CD4-positive, alpha-beta T cell treated with Interleukin-15 for 4 hours (primary cell): ENCODE results near the gene CTAG1A.
"Not testable (repeated sequence)": the region's sequence is repeated elsewhere in the genome, so short reads cannot be mapped to it uniquely, and the experiment has no call there.

Experiments used
- DNase-seq: peaks from one replicate; pipeline ENCODE4 v3.0.0-alpha.2; 2020; ENCODE audit warnings: low spot score

CTAG1A gene

GRCh38 chrX:154584585-154585183 lies at the start of gene CTAG1A:
Gene CTAG1A, plus strand, starts transcription at chrX:154585133. Its CDS starts 74 bp downstream, at chrX:154585207.
- not testable (repeated sequence) for DNase-seq

GRCh38 chrX:154535892-154536291 lies 49.0 kb upstream of the CTAG1A start:
- DNase-seq = no peak

- no peak for DNase-seq
Measured at GRCh38 chrX:154539077-154539476, 45.9 kb upstream of the CTAG1A start.

- not testable (repeated sequence) for DNase-seq
Measured at GRCh38 chrX:154540365-154540764, 44.6 kb upstream of the CTAG1A start.

- no peak for DNase-seq
Measured at GRCh38 chrX:154540897-154541535, 43.9 kb upstream of the CTAG1A start.

- DNase-seq = no peak
Measured at GRCh38 chrX:154541589-154541895, 43.4 kb upstream of the CTAG1A start.

- peak; percentile 44 for DNase-seq
Measured at GRCh38 chrX:154541896-154542722, 42.8 kb upstream of the CTAG1A start.

- peak; percentile 22 for DNase-seq
Measured at GRCh38 chrX:154542723-154543424, 42.1 kb upstream of the CTAG1A start.

GRCh38 chrX:154545673-154546274 lies 39.2 kb upstream of the CTAG1A start:
- DNase-seq = no peak

- DNase-seq = peak; percentile 79
Measured at GRCh38 chrX:154546354-154547244, 38.3 kb upstream of the CTAG1A start, which contains the start of gene G6PD. Gene G6PD, minus strand, starts transcription at chrX:154546846. Its CDS starts 691 bp downstream, at chrX:154546155.

GRCh38 chrX:154547245-154548027 lies 37.5 kb upstream of the CTAG1A start, which contains the start of gene IKBKG:
Gene IKBKG, plus strand, starts transcription at chrX:154547620. Its CDS starts 4,383 bp downstream, at chrX:154552003.
- peak; percentile 90 for DNase-seq

GRCh38 chrX:154548028-154548316 lies 37.0 kb upstream of the CTAG1A start:
- no peak for DNase-seq

- DNase-seq = no peak
Measured at GRCh38 chrX:154549766-154550165, 35.2 kb upstream of the CTAG1A start.

GRCh38 chrX:154552112-154552806 lies 32.7 kb upstream of the CTAG1A start:
- not testable (repeated sequence) for DNase-seq

GRCh38 chrX:154558060-154558690 lies 26.8 kb upstream of the CTAG1A start:
- not testable (repeated sequence) for DNase-seq

GRCh38 chrX:154558896-154559295 lies 26.0 kb upstream of the CTAG1A start:
- not testable (repeated sequence) for DNase-seq

- not testable (repeated sequence) for DNase-seq
Measured at GRCh38 chrX:154560326-154560725, 24.6 kb upstream of the CTAG1A start.

GRCh38 chrX:154562295-154562694 lies 22.6 kb upstream of the CTAG1A start:
- not testable (repeated sequence) for DNase-seq

GRCh38 chrX:154570361-154570760 lies 14.6 kb upstream of the CTAG1A start:
- DNase-seq = not testable (repeated sequence)
